HCT116 (cell line): ENCODE data around the gene ATP5MC3. TPM values are rescaled to one million over a fixed set of nuclear protein-coding genes. Genes with fewer than 3 reads are reported as not detected.

Source experiments
- ATAC-seq: fragments of 200-7000 bp; cut with Tn5 transposase; 2 replicates; pipeline ENCODE4 v1.9.1; 2020; ENCODE audit warnings: mild to moderate bottlenecking, moderate library complexity
- BruUV-seq: library from RNA; stranded (reverse); fragments of 400-500 nt; replicated peaks from 2 replicates; lab custom pipeline; 2021; lab: Mats Ljungman, UMichigan
- CTCF ChIA-PET: fragments of 300-600 bp; sonication (Branson Sonifier 250); formaldehyde crosslinking; loops from one replicate; lab custom pipeline; 2021; ENCODE audit warnings: antibody characterized with exemption; lab: Charles Lee
- POLR2A ChIA-PET: fragments of 300-600, 350-600 bp; sonication (Branson Sonifier 250); formaldehyde crosslinking; loops from one replicate; lab custom pipeline; 2021; ENCODE audit warnings: antibody characterized with exemption; lab: Charles Lee
- RAD21 ChIA-PET, 2 experiments: fragments of 300-600 bp; sonication (Branson Sonifier 250); formaldehyde crosslinking; loops; one replicate each; lab custom pipeline; 2023; ENCODE audit warnings: low total read pairs in 2 of 2; ENCODE audit not compliant: uncharacterized antibody in 2 of 2, unreplicated experiment in 2 of 2, low non-redundant PET in 1 of 2; lab: Charles Lee
- DNase-seq: peaks from one replicate; pipeline ENCODE4 v3.0.0-alpha.2; 2010; ENCODE audit warnings: low read depth, low spot score
- H2AFZ ChIP-seq: fragments of 200-600 bp; shearing (Covaris generic), sonication (generic); 2 replicates; pipeline ENCODE4 v1.6.1; 2017; ENCODE audit warnings: low read depth, mixed run types, mixed read lengths, antibody characterized with exemption, low read length; ENCODE audit not compliant: poor library complexity, severe bottlenecking
- H3K27ac ChIP-seq: 2 replicates; pipeline ENCODE4 v1.5.1; 2012; ENCODE audit warnings: low read depth, low read length
- H3K27me3 ChIP-seq: fragments of 200-600 bp; sonication (generic); 2 replicates; pipeline ENCODE4 v1.6.1; 2016; ENCODE audit warnings: mixed run types, low read length, mixed read lengths; ENCODE audit not compliant: insufficient read depth
- H3K36me3 ChIP-seq, 2 experiments: fragments of 200-500 bp in 1 of 2; fragments of 200-600 bp in 1 of 2; sonication (Bioruptor generic) in 1 of 2; sonication (generic) in 1 of 2; 2 replicates each; pipeline versions ENCODE4 v1.5.1 to v1.6.1; 2014 to 2016; ENCODE audit warnings: low read length in 2 of 2, inconsistent platforms in 1 of 2, mixed read lengths in 1 of 2, mixed run types in 1 of 2; ENCODE audit not compliant: insufficient read depth in 2 of 2, control insufficient read depth in 1 of 2
- H3K4me1 ChIP-seq, 2 experiments: fragments of 200-600 bp in 1 of 2; sonication (generic) in 1 of 2; 2 replicates each; pipeline versions ENCODE4 v1.5.1 to v1.6.1; 2012 to 2017; ENCODE audit warnings: low read length in 2 of 2, inconsistent platforms in 1 of 2, mild to moderate bottlenecking in 1 of 2, mixed read lengths in 1 of 2, mixed run types in 1 of 2, moderate library complexity in 1 of 2; ENCODE audit not compliant: insufficient read depth in 2 of 2, control insufficient read depth in 1 of 2
- H3K4me2 ChIP-seq: fragments of 200-600 bp; sonication (generic); 2 replicates; pipeline ENCODE4 v1.6.1; 2017; ENCODE audit warnings: mixed run types, low read length, mixed read lengths
- H3K4me3 ChIP-seq, 2 experiments: fragments of 200-600 bp in 1 of 2; sonication (generic) in 1 of 2; replicated peaks in 1 of 2; 2 replicates each; pipeline ENCODE4 v1.5.1; 2011 to 2016; ENCODE audit warnings: low read length in 2 of 2, control low read depth in 1 of 2, low read depth in 1 of 2, mild to moderate bottlenecking in 1 of 2, mixed read lengths in 1 of 2, mixed run types in 1 of 2
- H3K79me2 ChIP-seq: fragments of 200-600 bp; sonication (generic); 2 replicates; pipeline ENCODE4 v1.6.1; 2017; ENCODE audit warnings: mild to moderate bottlenecking, mixed run types, low read length, moderate library complexity, mixed read lengths; ENCODE audit not compliant: insufficient read depth
- H3K9ac ChIP-seq: fragments of 200-600 bp; sonication (generic); 2 replicates; pipeline ENCODE4 v1.6.1; 2016; ENCODE audit warnings: low read length, mixed read lengths
- H3K9me2 ChIP-seq: fragments of 200-600 bp; sonication (generic), shearing (Covaris generic); 2 replicates; pipeline ENCODE4 v1.6.1; 2017; ENCODE audit warnings: mixed run types, mild to moderate bottlenecking, moderate library complexity; ENCODE audit not compliant: insufficient read depth
- H3K9me3 ChIP-seq, 2 experiments: fragments of 200-500 bp in 1 of 2; fragments of 200-600 bp in 1 of 2; sonication (Bioruptor generic) in 1 of 2; sonication (generic) in 1 of 2; 2 replicates each; pipeline ENCODE4 v1.6.1; 2014 to 2017; ENCODE audit warnings: low read length in 2 of 2, mixed read lengths in 2 of 2, inconsistent platforms in 1 of 2, low read depth in 1 of 2, mild to moderate bottlenecking in 1 of 2, mixed run types in 1 of 2, moderate library complexity in 1 of 2; ENCODE audit not compliant: control insufficient read depth in 1 of 2, insufficient read depth in 1 of 2
- H4K20me1 ChIP-seq: fragments of 200-600 bp; sonication (generic), shearing (Covaris generic); 2 replicates; pipeline ENCODE4 v1.6.1; 2017; ENCODE audit warnings: mixed run types, mild to moderate bottlenecking, moderate library complexity; ENCODE audit not compliant: insufficient read depth
- CBX3 ChIP-seq: IDR thresholded peaks from 2 replicates; pipeline ENCODE4 v1.6.1; 2012; ENCODE audit warnings: low read depth
- CEBPB ChIP-seq: IDR thresholded peaks from 2 replicates; pipeline ENCODE4 v1.6.1; 2012; ENCODE audit warnings: low read depth
- EGR1 ChIP-seq: IDR thresholded peaks from 2 replicates; pipeline ENCODE4 v1.6.1; 2012; ENCODE audit warnings: low read depth
- JUND ChIP-seq: IDR thresholded peaks from 2 replicates; pipeline ENCODE4 v1.6.1; 2012
- RAD21 ChIP-seq: IDR thresholded peaks from 2 replicates; pipeline ENCODE4 v1.6.1; 2012; ENCODE audit warnings: low read depth, mild to moderate bottlenecking
- intact Hi-C: fragments of 100-400 bp; cut with micrococcal nuclease; formaldehyde crosslinking; loops from 2 replicates; pipeline ENCODE4 v1.10.0; 2022
- total RNA-seq: library from RNA; stranded (reverse); gene quantifications from one replicate; pipeline ENCODE4 v1.2.1, GENCODE V29; 2021; ENCODE audit not compliant: unreplicated experiment

The ATP5MC3 gene
- total RNA-seq, 1 experiment from 2014 or later, result 361 TPM

DNA sequence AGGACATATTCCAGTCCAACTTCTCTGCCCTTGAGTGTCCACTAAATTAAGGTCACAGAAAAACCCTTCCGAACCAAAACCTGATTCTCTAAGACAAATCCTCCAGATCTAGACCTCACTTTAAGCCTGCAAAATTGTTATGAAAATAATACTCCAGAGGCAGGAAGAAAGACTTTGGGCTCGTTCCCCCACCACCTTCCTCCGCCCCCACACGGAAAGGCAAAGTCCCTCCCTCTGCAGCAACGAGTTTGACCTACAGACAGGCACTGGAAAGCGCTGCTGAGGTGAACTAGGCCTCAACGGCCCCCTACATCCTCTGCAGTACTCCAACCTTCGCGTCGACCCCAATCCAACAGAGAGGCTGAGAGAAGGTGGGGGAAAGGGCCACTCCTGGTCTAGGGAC is 808 bp downstream of the ATP5MC3 start:
- Histone ChIP-seq H3K27ac (peak overlapping the region; percentile 71), H3K9me3 (no peaks in the 10 kb centered on the region), H3K4me1 (peaks cover 4 to 13% of the 10 kb centered on the region in 2 experiments; a peak in 3 of 4 replicates), H3K36me3 (peaks cover 37 to 44% of the 10 kb centered on the region in 2 experiments), H2AFZ (no peak overlapping the region), H3K9ac (peak overlapping the region; percentile 93), H3K4me3 (peak overlapping the region; percentile 81 to 95), H3K4me2 (peak overlapping the region; percentile 83), H3K79me2 (peaks cover 56% of the 10 kb centered on the region), H3K27me3 (no peaks in the 10 kb centered on the region), H4K20me1 (peaks cover 22% of the 10 kb centered on the region; the same call in 1 of the 2 replicates), H3K9me2 (no peaks in the 10 kb centered on the region)
- intact Hi-C loops, result no loop called here
- DNase-seq, result no peak
- BruUV-seq, result no TSS peak
- POLR2A ChIA-PET, result no interaction called here
- ATAC-seq, result peak; percentile 70
- RAD21 ChIA-PET, result no interaction called here
- peak; percentile 83 for TF ChIP-seq EGR1
- no peak for TF ChIP-seq CEBPB
- CTCF ChIA-PET, result no interaction called here

DNA sequence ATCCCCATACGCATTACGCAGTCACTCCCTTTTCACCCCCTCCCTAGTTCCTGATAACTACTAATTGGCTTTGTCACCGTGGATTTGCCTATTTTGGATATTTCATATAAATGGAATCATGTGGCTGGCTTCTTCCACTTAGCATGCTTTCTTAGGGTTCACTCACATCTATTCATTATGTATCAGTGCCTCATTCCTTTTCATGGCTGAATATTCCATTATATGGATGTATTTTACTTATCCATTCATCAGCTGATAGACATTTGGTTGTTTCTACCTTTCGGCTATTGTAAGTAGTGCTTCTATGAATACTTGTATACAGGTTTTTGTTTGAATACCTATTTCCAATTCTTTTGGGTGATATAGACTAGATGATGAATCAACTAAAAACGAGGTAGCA is 4.9 kb downstream of the ATP5MC3 start:
- CTCF ChIA-PET, result no interaction called here
- H3K27ac ChIP-seq, result no peak overlapping the region

More for the DNA sequence above, 4.9 kb downstream of the ATP5MC3 start:
- Histone ChIP-seq H2AFZ (no peak overlapping the region), H3K79me2 (peaks cover 59% of the 10 kb centered on the region), H3K36me3 (peaks cover 38 to 52% of the 10 kb centered on the region in 2 experiments), H3K4me3 (no peak overlapping the region), H3K9me3 (no peaks in the 10 kb centered on the region), H3K4me2 (no peak overlapping the region), H3K27me3 (no peaks in the 10 kb centered on the region), H4K20me1 (peaks cover 24% of the 10 kb centered on the region; the same call in 1 of the 2 replicates), H3K4me1 (peaks cover 4 to 7% of the 10 kb centered on the region in 2 experiments; a peak in 3 of 4 replicates), H3K9me2 (no peaks in the 10 kb centered on the region), H3K9ac (no peak overlapping the region)
- TF ChIP-seq JUND, result no peak
- TF ChIP-seq CBX3, result no peak
- TF ChIP-seq RAD21, result no peak
- POLR2A ChIA-PET, result interaction anchor here (2.0 kb wide), 1 partner anchor 8 kb away, joined by 7 read pairs; the partner anchor contains the start of gene ATF2
- RAD21 ChIA-PET, result no interaction called here
- intact Hi-C loops, result no loop called here
- DNase-seq, result no peak
- ATAC-seq, result no peak
- BruUV-seq, result no TSS peak
